NCI-H2107 (cell line): Measurements from ENCODE around the gene UBAP1.
A peak's percentile ranks its signal among the peaks of the same experiment; 100 is the strongest.
"Not testable (repeated sequence)": the region's sequence is repeated elsewhere in the genome, so short reads cannot be mapped to it uniquely, and the experiment has no call there.

ENCODE experiments used
- DNase-seq: peaks from one replicate; lab custom pipeline; 2025; lab: John Stamatoyannopoulos, UW

Gene UBAP1

GRCh38 chr9:34262971-34263370, 84.1 kb downstream of the UBAP1 start:
- DNase-seq, result no peak

GRCh38 chr9:34267660-34268059, 88.8 kb downstream of the UBAP1 start:
- DNase-seq, result no peak

GRCh38 chr9:34271265-34272006, 92.6 kb downstream of the UBAP1 start:
- no peak for DNase-seq

- DNase-seq, result no peak
Observed at GRCh38 chr9:34272101-34272541, 93.3 kb downstream of the UBAP1 start.

- not testable (repeated sequence) for DNase-seq
Observed at GRCh38 chr9:34273588-34273987, 94.7 kb downstream of the UBAP1 start.

- no peak for DNase-seq
Observed at GRCh38 chr9:34275811-34276210, 97.0 kb downstream of the UBAP1 start.

- no peak for DNase-seq
Observed at GRCh38 chr9:34276772-34277171, 97.9 kb downstream of the UBAP1 start.

GRCh38 chr9:34279411-34279810, 100.6 kb downstream of the UBAP1 start:
- peak; percentile 48 for DNase-seq

- DNase-seq, result no peak
Observed at GRCh38 chr9:34282096-34282495, 103.3 kb downstream of the UBAP1 start.

- DNase-seq, result no peak
Observed at GRCh38 chr9:34289159-34289558, 110.3 kb downstream of the UBAP1 start.

GRCh38 chr9:34291023-34291422, 112.2 kb downstream of the UBAP1 start:
- no peak for DNase-seq

GRCh38 chr9:34291423-34291822, 112.6 kb downstream of the UBAP1 start:
- no peak for DNase-seq

GRCh38 chr9:34292552-34292951, 113.7 kb downstream of the UBAP1 start:
- DNase-seq, result no peak

GRCh38 chr9:34301064-34301463, 122.2 kb downstream of the UBAP1 start:
- not testable (repeated sequence) for DNase-seq
